ENCODE measurements around the gene KANK4.

Gene KANK4

DNA sequence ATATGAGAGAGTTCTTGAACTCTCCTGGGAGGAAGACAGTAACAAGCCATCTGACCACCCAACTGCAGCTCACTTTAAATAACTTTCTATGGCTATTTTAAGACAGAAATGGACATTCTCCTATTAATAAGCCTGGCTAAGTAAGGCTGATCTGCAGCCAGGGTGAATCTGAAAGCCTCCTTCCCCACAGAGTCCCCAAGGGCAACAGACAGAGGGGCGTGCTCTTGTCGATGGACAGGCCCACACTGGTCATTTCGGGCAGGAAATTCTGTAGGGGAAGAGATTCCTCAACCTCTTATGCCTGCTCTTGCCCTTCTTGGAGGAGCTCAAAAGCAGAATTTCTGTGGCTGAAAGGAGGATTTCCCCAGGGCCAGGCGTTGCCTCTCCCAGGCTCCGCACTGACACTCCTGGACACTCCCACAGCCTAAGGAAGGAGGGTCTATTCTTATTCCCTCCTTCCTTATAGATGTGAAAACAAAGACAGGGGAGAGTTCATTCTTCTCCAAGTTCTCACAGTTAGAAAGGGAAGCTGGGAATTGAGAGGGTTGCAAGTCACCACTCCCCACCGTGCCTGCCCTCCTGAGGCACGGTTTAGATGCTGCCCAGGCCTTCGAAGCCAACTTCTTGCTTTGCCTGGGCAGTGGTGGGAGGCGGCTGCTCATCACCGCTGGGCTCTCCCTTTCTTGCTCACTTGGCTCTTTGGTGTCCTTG lies 17.9 kb upstream of the KANK4 start:
- DNase-seq: no peak

- no peak for DNase-seq
Observed at GRCh38 chr1:62336638-62336994, 17.4 kb upstream of the KANK4 start.

DNA sequence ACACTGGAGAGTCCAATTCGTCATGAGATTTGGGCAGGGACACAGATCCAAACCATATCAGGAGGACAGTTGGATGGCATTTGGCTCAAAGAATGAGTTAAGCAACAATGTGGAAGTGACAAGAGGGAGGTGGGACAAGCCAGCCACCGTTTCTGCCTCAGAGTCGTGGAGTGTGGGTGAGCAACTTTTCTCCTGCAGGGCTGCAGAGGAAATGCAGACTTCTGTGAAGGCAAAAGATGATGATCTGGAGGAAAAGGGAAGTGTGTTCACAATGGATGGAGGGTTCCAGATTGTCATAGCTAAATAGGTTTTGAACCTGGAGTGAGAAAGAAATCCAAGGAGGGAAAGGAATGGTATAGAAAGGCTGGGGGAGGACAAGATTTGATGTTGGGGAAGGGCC lies 16.4 kb upstream of the KANK4 start:
- no peak for DNase-seq

GRCh38 chr1:62334434-62334985 lies 15.3 kb upstream of the KANK4 start:
- no peak for DNase-seq

- DNase-seq: no peak
Observed at GRCh38 chr1:62333441-62333840, 14.2 kb upstream of the KANK4 start.

GRCh38 chr1:62327360-62328055 lies 8.3 kb upstream of the KANK4 start:
- DNase-seq: no peak

DNA sequence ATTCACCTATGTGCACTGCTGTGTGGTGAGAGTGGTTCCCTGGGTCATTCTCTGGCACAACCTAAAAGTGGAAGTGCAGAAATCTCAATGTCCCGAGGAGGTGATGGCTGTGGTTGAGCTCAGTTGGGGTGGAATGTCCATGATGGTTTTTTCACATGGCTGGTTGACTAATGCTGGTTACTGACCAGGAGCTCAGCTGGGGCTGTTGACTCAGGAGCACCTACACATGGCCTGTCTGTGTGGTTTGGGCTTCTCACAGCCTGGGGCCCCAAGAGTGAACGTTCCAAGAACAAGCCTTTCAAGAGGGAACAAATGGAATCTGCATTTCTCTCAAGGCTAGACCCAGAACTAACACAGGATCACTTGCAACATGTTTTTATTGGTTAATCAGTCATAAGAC lies 6.4 kb upstream of the KANK4 start:
- DNase-seq: no peak

- DNase-seq: no peak
Observed at GRCh38 chr1:62325081-62325480, 5.8 kb upstream of the KANK4 start.

DNA sequence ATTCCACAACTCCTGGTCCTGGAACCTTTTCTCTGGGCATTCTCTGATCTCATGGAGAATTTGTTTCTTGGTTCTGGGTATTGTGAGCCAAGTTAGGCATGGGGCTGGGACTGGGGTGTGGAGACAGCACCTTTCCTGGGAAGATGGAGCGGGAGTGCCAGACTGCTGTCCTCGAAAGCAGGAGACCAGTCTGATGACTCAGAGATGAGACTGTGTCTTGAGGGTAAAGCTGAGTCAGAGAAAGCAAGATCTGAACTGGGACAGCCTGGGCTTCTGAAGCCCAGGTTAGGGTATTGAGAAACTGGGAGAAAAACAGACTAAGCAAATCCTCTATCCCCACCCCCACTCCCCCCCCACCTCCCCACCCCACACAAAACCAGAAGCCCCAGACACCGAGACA lies 2.2 kb upstream of the KANK4 start:
- no peak for DNase-seq

DNA sequence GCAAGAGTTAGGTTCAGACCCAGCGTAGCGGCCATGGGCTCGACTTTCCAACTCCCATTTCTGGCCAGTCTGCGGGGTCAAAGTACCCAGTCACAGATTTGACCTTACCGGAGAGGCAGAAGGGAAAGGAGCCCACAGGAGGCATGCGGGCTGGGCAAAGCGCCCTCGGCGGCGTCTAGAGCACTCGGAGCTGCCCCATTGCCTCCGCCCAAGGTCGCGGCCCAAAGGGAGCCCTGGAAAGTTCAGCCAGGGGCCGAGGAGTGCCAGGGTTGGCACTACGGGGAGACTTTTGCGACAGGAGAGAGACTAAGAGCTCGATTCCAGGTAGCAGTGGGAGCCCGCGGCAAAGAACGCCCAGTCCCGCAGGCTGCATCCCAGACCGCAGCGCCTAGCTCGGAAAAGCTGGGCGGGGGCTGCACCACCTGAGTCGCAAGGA lies 896 bp downstream of the KANK4 start:
- no peak for DNase-seq

DNA sequence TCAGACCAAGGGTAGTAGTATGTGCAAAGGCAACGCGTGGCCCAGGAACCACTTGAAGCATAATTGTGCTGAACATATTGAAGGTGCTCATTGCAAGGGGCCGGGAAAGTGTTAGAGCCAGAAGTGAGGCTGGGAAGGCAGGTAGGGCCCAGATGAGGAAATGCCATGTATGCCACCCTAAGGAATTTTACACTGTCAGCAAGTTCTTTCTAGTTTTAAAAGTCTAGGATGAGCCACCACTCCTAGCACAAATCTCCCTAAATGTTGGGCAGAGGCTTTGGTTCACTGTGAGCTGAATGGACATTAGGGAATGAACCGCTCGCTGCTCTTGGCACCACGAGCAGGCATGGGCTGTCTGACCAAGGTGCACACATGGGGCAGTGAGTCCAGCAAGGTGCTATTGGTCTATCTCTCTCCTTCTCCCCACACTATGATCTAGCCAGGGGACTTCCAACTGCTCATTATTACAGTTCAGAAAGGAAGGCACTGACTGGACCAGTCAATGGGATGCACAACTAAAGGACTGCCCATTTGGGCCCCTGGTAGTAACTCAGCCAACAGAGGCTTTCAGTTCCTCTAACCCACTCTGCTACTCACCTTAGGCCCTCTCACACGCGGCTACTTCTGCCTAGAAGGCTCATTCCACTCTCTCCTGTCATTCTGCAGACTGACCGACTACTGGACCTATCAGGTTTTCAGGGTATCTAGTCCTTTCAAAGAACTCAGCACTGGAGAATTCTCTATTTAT lies 2.0 kb downstream of the KANK4 start:
- DNase-seq: no peak

DNA sequence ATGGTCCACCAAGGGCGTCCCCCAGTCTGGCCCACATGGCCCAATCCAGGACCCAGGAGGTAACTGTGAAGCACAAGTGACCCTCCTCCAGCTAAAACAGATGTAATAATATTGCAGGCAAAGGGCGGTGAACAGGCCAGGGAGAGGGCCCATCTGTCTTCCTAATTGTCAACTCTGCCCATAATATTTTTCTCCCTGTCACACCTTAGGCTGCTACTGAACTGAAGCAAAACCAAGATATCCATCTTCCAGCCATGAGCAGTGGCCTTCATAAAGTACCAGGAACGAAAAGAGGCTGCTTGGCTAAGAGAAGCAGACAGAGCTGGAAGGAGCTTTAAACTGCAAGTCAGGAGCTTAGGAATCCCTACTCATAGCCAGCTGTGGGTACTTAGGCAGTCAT lies 3.1 kb downstream of the KANK4 start:
- no peak for DNase-seq

DNA sequence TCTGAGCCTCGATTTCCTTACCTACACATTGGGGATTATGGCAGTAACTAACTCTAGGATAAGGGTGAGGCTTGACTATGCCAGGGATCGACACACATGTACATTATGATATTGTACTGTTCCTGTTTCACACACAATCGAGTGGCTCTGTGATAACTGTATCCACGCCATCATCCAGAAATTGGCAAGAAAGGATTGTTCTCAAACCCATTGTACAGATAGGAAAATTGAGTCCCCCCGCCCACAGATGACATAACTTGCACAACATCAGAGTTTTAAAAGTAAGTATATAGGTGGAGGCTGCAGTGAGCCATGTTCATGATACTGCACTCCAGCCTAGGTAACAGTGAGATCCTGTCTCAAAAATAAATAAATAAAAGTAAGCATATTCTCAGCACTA lies 3.8 kb downstream of the KANK4 start:
- DNase-seq: no peak

- no peak for DNase-seq
Observed at GRCh38 chr1:62314454-62315350, 4.5 kb downstream of the KANK4 start.

- DNase-seq: no peak
Observed at GRCh38 chr1:62312698-62313097, 6.5 kb downstream of the KANK4 start.

GRCh38 chr1:62311473-62311943 lies 7.7 kb downstream of the KANK4 start:
- no peak for DNase-seq

GRCh38 chr1:62309906-62310305 lies 9.3 kb downstream of the KANK4 start:
- DNase-seq: no peak

- no peak for DNase-seq
Observed at GRCh38 chr1:62308606-62309005, 10.6 kb downstream of the KANK4 start.

DNA sequence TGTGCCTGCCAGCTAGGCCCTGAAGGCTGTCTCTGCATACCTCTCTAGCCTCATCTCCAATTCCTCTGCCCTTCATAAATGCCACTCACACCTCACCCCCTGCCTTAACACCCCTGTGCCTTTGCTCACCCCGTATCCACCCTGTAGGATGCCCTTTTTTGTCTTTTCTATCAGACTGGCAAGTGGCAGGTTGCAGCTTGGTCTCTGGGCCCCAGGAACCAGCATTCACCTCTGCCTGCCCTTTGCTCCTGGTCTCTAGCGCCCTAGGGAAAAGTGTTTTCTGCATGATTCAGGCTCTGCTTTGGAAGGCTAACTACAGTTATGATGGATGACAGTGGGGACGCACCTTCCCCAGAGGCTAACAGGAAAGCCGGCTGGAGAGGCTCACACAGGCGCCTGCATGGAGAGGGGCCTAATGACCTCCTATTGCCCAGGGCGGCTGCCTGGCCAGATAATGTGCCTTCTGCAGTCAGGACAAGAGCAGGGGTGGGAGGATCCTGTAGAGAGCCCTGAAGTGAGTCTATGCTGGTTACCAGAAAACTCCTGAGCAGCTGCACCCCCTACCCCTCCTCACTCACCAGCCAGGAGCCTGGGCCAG lies 11.2 kb downstream of the KANK4 start:
- no peak for DNase-seq

DNA sequence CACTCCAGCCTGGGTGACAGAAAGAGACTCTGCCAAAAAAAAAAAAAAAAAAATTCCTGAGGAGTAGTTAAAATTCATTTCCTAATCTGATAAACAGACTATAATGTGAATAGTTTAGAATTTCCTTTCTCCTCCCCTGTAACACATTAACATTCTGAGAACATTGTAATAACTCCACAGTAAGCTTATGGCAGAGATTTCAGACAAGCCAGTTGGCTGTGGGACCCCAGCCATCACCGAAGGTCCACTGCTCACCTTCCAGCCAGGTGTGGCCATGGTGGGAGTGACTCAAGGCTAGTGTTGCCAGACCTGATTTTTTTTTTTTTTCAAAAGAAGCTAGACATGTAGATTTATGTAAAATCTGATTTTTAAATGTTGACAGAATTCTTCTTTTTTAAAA lies 11.8 kb downstream of the KANK4 start:
- DNase-seq: no peak

DNA sequence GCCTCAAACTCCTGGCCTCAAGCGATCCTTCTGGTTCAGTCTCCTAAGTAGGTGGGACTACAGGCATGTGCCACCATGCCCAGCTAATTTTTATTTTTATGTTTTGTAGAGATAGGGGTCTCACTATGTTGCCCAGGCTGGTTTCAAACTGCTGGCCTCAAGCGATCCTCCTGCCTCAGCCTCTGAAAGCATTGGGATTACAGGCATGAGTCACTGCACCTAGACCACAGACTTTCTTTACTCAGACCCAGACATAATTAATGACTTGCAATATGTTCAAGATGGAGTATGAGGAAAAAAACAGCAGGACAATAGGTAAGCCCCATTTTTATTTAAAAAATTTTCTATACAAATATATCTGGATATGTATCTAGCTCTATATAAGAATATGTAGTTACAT lies 13.2 kb downstream of the KANK4 start:
- no peak for DNase-seq

GRCh38 chr1:62304975-62305374 lies 14.3 kb downstream of the KANK4 start:
- no peak for DNase-seq

Measured in NCI-H1092 treated with DMSO at 0.1 percent for 48 hours (cell line).